HEK293 (cell line): ENCODE results near the gene PLEKHM1.
A peak's percentile ranks its signal among the peaks of the same experiment; 100 is the strongest.

Experiments
- CTCF ChIA-PET: fragments of 350-600 bp; formaldehyde crosslinking; extraction: SDS; loops from one replicate; lab custom pipeline; 2021; ENCODE audit warnings: antibody characterized with exemption; lab: Yijun Ruan, JAX
- POLR2A ChIA-PET: fragments of 300-600 bp; formaldehyde crosslinking; extraction: SDS; loops from one replicate; lab custom pipeline; 2020; ENCODE audit warnings: antibody characterized with exemption, inconsistent platforms; lab: Yijun Ruan, JAX
- H3K27ac ChIP-seq: fragments of 200-500 bp; sonication (Bioruptor generic); 2 replicates; pipeline ENCODE4 v1.5.1; 2014; ENCODE audit warnings: low read depth, low read length, control low read depth, inconsistent platforms; ENCODE audit errors: extremely low read depth
- H3K36me3 ChIP-seq, 2 experiments: fragments of 200-500 bp in 1 of 2; sonication (Bioruptor generic) in 1 of 2; 1 replicate in 1 of 2; 2 replicates in 1 of 2; pipeline ENCODE4 v1.5.1; 2014 to 2017; ENCODE audit warnings: inconsistent platforms in 2 of 2, low read length in 2 of 2; ENCODE audit not compliant: control insufficient read depth in 2 of 2, insufficient read depth in 1 of 2
- H3K4me1 ChIP-seq: fragments of 200-500 bp; sonication (Bioruptor generic); 2 replicates; pipeline ENCODE4 v1.5.1; 2014; ENCODE audit warnings: mild to moderate bottlenecking, low read length, inconsistent platforms; ENCODE audit not compliant: control insufficient read depth, insufficient read depth
- H3K4me3 ChIP-seq: 2 replicates; pipeline ENCODE4 v1.5.1; 2011; ENCODE audit warnings: low read depth, mild to moderate bottlenecking, control low read depth, low read length, moderate library complexity
- H3K9me3 ChIP-seq: fragments of 200-500 bp; sonication (Bioruptor generic); 2 replicates; pipeline ENCODE4 v1.5.1; 2014; ENCODE audit warnings: low read depth, low read length, inconsistent platforms; ENCODE audit not compliant: control insufficient read depth, insufficient read depth
- KLF9 ChIP-seq: fragments of 450-650 bp; formaldehyde crosslinking; IDR thresholded peaks from 2 replicates; pipeline ENCODE4 v1.5.1; 2016; ENCODE audit warnings: missing biosample characterization, missing genetic modification characterization, low read depth
- OSR2 ChIP-seq: fragments of 450-650 bp; formaldehyde crosslinking; IDR thresholded peaks from 2 replicates; pipeline ENCODE4 v1.5.1; 2016; ENCODE audit warnings: missing biosample characterization, missing genetic modification characterization
- REPIN1 ChIP-seq: fragments of 450-650 bp; formaldehyde crosslinking; IDR thresholded peaks from 2 replicates; pipeline ENCODE4 v1.5.1; 2017; ENCODE audit warnings: missing biosample characterization, missing genetic modification characterization, low read depth
- SP7 ChIP-seq: fragments of 450-650 bp; formaldehyde crosslinking; IDR thresholded peaks from 2 replicates; pipeline ENCODE4 v1.5.1; 2016; ENCODE audit warnings: missing biosample characterization, missing genetic modification characterization
- ZBTB20 ChIP-seq: fragments of 450-650 bp; formaldehyde crosslinking; IDR thresholded peaks from 2 replicates; pipeline ENCODE4 v1.5.1; 2016; ENCODE audit warnings: missing biosample characterization, missing genetic modification characterization
- ZBTB48 ChIP-seq: fragments of 450-650 bp; formaldehyde crosslinking; IDR thresholded peaks from 2 replicates; pipeline ENCODE4 v1.5.1; 2016; ENCODE audit warnings: missing biosample characterization, missing genetic modification characterization
- ZBTB8A ChIP-seq: fragments of 450-650 bp; formaldehyde crosslinking; IDR thresholded peaks from 2 replicates; pipeline ENCODE4 v1.5.1; 2016; ENCODE audit warnings: missing biosample characterization, missing genetic modification characterization
- ZFHX2 ChIP-seq: fragments of 450-650 bp; formaldehyde crosslinking; conservative IDR thresholded peaks from 2 replicates; pipeline ENCODE4 v1.5.1; 2016; ENCODE audit warnings: missing biosample characterization, missing genetic modification characterization
- ZIC2 ChIP-seq: fragments of 450-650 bp; formaldehyde crosslinking; IDR thresholded peaks from 2 replicates; pipeline ENCODE4 v1.5.1; 2016; ENCODE audit warnings: missing biosample characterization, missing genetic modification characterization
- ZNF121 ChIP-seq: fragments of 450-650 bp; formaldehyde crosslinking; IDR thresholded peaks from 2 replicates; pipeline ENCODE4 v1.5.1; 2016; ENCODE audit warnings: missing biosample characterization, missing genetic modification characterization
- ZNF174 ChIP-seq: fragments of 450-650 bp; formaldehyde crosslinking; IDR thresholded peaks from 2 replicates; pipeline ENCODE4 v1.5.0; 2017; ENCODE audit warnings: missing biosample characterization, mild to moderate bottlenecking, missing genetic modification characterization
- ZNF302 ChIP-seq: fragments of 450-650 bp; formaldehyde crosslinking; IDR thresholded peaks from 2 replicates; pipeline ENCODE4 v1.5.1; 2016; ENCODE audit warnings: missing biosample characterization, missing genetic modification characterization, low read depth
- ZNF341 ChIP-seq: fragments of 450-650 bp; formaldehyde crosslinking; IDR thresholded peaks from 2 replicates; pipeline ENCODE4; 2016; ENCODE audit warnings: low read depth, missing biosample characterization, missing genetic modification characterization
- ZNF548 ChIP-seq: fragments of 450-650 bp; formaldehyde crosslinking; IDR thresholded peaks from 2 replicates; pipeline ENCODE4 v1.5.1; 2016; ENCODE audit warnings: missing biosample characterization, missing genetic modification characterization
- ZNF585B ChIP-seq: fragments of 450-650 bp; formaldehyde crosslinking; IDR thresholded peaks from 2 replicates; pipeline ENCODE4 v1.5.1; 2016; ENCODE audit warnings: missing biosample characterization, missing genetic modification characterization
- ZNF621 ChIP-seq: fragments of 450-650 bp; formaldehyde crosslinking; IDR thresholded peaks from 2 replicates; pipeline ENCODE4 v1.5.1; 2017; ENCODE audit warnings: missing biosample characterization, missing genetic modification characterization
- ZNF660 ChIP-seq: fragments of 450-650 bp; IDR thresholded peaks from 2 replicates; pipeline ENCODE4 v1.5.1; 2018; ENCODE audit warnings: missing biosample characterization, mild to moderate bottlenecking, missing genetic modification characterization
- ZNF670 ChIP-seq: fragments of 450-650 bp; formaldehyde crosslinking; IDR thresholded peaks from 2 replicates; pipeline ENCODE4 v1.5.1; 2016; ENCODE audit warnings: missing biosample characterization, missing genetic modification characterization, low read depth
- TF ChIP-seq, protein P1 (sequence below): fragments of 450-650 bp; formaldehyde crosslinking; IDR thresholded peaks from 2 replicates; pipeline ENCODE4 v1.5.1; 2016; ENCODE audit warnings: missing biosample characterization, missing genetic modification characterization
- TF ChIP-seq, protein P2 (sequence below): fragments of 450-650 bp; formaldehyde crosslinking; IDR thresholded peaks from 2 replicates; pipeline ENCODE4 v1.5.1; 2016; ENCODE audit warnings: missing biosample characterization, missing genetic modification characterization

PLEKHM1 gene

DNA sequence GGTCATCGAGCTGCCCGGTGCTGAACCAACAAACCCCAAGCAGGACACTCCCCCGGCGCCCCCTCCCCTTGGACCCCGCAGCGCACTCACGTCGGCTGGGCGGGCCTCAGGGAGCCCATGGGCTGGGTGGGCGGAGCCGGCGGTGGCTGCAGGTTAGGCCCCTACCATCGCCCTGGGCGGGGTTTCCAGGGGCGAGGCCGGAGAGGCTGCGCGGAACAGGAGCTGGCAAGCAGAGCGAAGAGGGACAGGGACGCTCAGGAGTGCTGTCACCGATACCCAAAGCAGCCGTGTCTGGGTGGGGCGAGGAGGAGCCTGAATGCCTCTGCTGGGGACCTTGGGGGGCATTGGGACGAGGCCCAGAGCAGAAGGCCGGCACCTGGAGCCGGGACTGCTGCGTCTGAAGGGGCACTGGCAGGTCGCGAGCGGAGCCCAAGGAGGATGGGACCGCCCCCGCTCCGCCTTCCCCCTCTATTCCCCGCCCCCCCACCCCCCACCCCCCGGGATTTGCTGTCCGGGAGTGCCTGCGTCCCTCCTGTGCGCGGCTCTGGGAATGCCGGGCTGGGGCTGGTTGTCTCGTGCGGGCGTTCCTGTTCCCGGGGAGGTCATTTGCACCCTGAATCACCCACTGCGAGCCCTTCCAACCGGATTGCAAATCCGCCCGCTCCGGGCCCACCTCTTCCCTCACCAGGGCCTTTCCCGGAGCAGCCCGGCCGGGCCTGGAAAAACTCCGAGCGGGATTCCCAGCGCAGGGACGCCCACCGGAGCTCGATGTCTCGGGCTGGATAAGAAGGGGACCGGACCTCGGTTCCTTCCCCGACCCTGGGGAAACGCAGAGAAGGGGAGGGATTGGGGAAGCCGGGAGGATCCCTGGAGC lies 58.8 kb downstream of the PLEKHM1 start (continued):
- TF ChIP-seq ZNF174 (tag by site-specific recombination), result no peak
- peak; percentile 43; the same call in 1 of the 2 replicates for TF ChIP-seq ZBTB20
- TF ChIP-seq ZNF341 (tag by site-specific recombination), result peak; percentile 57
- TF ChIP-seq OSR2 (tag by site-specific recombination), result peak; percentile 61
- TF ChIP-seq ZNF670 (tag by site-specific recombination), result no peak
- TF ChIP-seq, protein P1, sequence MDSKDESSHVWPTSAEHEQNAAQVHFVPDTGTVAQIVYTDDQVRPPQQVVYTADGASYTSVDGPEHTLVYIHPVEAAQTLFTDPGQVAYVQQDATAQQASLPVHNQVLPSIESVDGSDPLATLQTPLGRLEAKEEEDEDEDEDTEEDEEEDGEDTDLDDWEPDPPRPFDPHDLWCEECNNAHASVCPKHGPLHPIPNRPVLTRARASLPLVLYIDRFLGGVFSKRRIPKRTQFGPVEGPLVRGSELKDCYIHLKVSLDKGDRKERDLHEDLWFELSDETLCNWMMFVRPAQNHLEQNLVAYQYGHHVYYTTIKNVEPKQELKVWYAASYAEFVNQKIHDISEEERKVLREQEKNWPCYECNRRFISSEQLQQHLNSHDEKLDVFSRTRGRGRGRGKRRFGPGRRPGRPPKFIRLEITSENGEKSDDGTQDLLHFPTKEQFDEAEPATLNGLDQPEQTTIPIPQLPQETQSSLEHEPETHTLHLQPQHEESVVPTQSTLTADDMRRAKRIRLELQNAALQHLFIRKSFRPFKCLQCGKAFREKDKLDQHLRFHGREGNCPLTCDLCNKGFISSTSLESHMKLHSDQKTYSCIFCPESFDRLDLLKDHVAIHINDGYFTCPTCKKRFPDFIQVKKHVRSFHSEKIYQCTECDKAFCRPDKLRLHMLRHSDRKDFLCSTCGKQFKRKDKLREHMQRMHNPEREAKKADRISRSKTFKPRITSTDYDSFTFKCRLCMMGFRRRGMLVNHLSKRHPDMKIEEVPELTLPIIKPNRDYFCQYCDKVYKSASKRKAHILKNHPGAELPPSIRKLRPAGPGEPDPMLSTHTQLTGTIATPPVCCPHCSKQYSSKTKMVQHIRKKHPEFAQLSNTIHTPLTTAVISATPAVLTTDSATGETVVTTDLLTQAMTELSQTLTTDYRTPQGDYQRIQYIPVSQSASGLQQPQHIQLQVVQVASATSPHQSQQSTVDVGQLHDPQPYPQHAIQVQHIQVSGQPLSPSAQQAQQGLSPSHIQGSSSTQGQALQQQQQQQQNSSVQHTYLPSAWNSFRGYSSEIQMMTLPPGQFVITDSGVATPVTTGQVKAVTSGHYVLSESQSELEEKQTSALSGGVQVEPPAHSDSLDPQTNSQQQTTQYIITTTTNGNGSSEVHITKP (tag by site-specific recombination), result peak; percentile 96
- no peak for TF ChIP-seq REPIN1 (tag by site-specific recombination)
- no peak for TF ChIP-seq ZNF548
- TF ChIP-seq ZBTB48 (tag by site-specific recombination), result 0 out of 2 replicates have a peak, but pooled peaks have one; percentile 11
- TF ChIP-seq ZNF302 (tag by site-specific recombination), result no peak
- TF ChIP-seq, protein P2, sequence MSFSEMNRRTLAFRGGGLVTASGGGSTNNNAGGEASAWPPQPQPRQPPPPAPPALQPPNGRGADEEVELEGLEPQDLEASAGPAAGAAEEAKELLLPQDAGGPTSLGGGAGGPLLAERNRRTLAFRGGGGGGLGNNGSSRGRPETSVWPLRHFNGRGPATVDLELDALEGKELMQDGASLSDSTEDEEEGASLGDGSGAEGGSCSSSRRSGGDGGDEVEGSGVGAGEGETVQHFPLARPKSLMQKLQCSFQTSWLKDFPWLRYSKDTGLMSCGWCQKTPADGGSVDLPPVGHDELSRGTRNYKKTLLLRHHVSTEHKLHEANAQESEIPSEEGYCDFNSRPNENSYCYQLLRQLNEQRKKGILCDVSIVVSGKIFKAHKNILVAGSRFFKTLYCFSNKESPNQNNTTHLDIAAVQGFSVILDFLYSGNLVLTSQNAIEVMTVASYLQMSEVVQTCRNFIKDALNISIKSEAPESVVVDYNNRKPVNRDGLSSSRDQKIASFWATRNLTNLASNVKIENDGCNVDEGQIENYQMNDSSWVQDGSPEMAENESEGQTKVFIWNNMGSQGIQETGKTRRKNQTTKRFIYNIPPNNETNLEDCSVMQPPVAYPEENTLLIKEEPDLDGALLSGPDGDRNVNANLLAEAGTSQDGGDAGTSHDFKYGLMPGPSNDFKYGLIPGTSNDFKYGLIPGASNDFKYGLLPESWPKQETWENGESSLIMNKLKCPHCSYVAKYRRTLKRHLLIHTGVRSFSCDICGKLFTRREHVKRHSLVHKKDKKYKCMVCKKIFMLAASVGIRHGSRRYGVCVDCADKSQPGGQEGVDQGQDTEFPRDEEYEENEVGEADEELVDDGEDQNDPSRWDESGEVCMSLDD (tag by site-specific recombination), result peak; percentile 17; the same call in 1 of the 2 replicates
- TF ChIP-seq KLF9 (tag by site-specific recombination), result peak; percentile 68
- TF ChIP-seq ZIC2 (tag by site-specific recombination), result peak; percentile 67
- TF ChIP-seq ZNF660 (tag by site-specific recombination), result no peak
- TF ChIP-seq SP7 (tag by site-specific recombination), result peak; percentile 50; the same call in 1 of the 2 replicates

DNA sequence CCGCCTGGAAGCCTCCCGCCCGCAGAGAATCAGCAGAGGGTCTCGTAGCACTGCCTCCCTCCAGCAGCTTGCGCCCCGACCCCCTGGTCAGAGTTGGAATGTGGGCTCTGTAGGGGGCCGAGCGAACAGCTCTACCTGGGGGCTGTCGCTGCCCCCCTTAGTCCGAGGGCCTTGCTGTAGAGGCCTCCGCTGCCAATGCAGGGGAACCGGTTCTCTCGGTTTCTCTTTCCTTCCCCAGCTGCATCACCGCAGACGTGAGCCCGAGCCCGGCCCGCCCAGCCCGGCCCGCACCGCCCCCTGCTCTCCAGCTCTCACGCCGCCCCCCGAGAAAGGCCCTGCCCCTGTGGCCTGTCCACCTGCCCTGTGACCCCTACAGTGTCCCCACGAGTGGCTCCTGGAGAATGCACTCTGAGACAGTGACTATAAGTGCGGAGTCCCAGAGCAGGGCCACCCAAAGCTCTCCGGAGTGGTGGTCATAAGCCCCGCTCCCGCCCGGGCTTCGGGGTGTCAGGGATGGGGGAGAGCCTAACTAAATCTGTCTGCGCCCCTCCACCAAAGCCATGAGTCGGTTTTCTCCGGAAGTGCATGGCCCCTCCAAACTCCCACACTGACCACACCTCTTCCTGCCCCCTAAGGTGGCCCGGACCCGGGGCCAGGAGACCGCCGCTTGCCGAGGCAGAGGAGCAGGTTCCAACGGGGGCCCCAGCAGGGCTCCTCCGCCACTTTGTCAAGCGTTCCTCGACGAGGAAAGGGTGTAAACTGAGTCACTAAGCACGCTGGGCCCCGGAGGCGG lies 59.6 kb downstream of the PLEKHM1 start:
- Histone ChIP-seq H3K27ac (no peak overlapping the region), H3K4me3 (peak overlapping the region; percentile 52), H3K9me3 (no peaks in the 10 kb centered on the region), H3K4me1 (peaks cover 2% of the 10 kb centered on the region; the same call in 1 of the 2 replicates), H3K36me3 (peaks cover 0 to 2% of the 10 kb centered on the region in 2 experiments; a peak in 2 of 3 replicates)
- ChIA-PET CTCF (no interaction called here), POLR2A (no interaction called here)
- TF ChIP-seq ZNF121 (tag by site-specific recombination), result no peak
- no peak for TF ChIP-seq ZFHX2 (tag by site-specific recombination)
- TF ChIP-seq ZNF621 (tag by site-specific recombination), result no peak
- TF ChIP-seq ZBTB8A (tag by site-specific recombination), result 0 out of 2 replicates have a peak, but pooled peaks have one; percentile 17
- TF ChIP-seq ZNF585B (tag by site-specific recombination), result no peak
- TF ChIP-seq, all 188 proteins: peak for 1
